ENCODE data around the gene PDK2. TPM values are rescaled to one million over a fixed set of nuclear protein-coding genes. Genes with fewer than 3 reads are reported as not detected.
A peak's percentile ranks its signal among the peaks of the same experiment; 100 is the strongest.

Gene PDK2
- polyA plus RNA-seq, 5 donors, result 59.5 to 77.4 (median 70.6) TPM

DNA sequence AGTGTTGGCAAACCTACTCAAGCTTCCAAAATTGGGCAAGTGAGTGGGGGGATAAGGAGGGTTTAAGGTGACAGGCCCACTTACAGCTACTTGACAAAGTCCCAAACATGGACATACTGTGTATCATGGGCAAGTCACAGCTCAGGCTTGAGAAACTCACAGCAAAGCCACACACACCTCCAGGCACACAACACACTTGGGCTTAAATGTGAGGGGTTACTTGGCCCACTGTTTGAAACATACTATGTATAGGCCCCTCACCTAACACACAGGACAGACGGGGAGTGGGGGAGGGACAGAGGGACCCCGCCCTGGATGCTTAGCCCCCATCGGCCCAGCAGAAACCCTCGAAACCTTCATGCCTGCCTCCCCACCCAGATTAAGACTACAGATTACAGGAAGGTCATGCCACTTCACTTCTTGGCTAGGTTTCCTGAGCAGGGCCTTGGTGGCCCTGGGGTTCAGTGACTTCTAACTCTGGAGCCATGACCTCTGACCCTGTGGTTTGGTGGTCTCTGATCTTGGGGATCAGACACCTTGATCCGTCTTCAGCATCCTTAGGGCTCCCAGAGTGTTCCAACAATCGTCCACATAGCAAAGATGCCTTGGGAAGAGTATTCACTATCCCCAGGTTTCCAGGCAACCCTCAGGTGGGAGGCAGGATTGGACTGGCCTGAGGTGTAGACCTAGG lies 37.1 kb downstream of the PDK2 start:
- no peak for DNase-seq

- DNase-seq, result no peak
These were observed 38.0 kb downstream of the PDK2 start for GRCh38 chr17:50133028-50133768.

DNA sequence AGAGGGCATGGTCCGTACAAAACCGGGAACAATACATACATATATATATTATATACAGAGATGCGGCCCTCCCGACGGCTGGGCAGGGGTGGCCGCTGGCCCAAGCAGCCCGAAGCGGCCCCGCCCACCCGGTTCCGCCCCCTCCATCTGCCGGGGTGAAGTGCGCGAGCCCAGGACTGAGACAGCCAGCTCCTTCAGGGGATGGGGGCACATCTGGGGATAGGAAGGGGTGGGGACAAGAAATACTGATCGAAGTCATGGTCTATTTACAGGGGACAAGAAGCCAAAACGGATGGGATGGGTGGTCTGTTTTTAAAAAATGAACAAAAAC lies 38.6 kb downstream of the PDK2 start:
- DNase-seq, result no peak

DNA sequence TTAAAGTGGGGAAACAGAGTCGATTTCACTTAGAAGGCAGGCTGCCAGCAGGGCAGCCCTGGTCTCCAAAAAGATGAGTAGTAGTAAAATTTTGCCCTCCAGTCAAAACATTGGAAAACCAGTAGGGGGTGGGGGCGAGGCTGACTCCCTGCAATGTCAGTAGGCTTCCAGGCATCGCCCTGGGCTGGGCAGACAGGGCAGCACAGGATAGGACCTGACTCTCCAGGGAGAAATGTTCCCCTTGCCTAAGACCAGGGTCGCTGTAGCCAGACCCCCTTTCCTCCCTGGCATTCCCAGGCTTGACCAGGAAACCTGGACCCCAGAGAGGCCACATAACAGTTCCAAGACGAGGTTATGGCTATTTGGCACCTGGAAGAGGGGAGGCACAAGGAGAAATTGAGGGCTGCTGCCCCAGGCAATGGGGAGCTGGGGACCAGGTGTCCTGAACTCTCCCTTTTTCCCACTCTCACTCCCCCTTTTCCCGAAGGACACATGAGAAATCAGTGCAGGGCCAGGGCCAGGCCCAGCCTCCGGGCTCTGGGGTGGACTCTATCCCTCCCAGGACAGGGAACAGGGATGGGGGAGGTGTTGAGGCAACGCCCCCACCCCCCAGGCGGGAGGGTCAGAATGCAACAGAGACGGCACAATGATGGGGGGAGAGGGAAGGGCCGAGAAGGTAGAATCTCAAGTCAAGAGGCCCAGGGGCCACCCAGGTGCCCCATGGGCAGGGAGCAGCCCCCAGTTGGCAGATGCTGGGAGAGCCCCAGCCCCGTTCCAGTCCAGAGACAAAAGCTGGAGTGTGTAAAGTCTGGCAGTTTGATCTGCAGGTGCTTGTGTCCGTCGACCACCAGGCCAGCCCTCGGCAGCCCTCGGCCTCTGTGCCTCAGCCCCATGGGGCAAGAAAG lies 39.3 kb downstream of the PDK2 start:
- DNase-seq, result no peak

DNA sequence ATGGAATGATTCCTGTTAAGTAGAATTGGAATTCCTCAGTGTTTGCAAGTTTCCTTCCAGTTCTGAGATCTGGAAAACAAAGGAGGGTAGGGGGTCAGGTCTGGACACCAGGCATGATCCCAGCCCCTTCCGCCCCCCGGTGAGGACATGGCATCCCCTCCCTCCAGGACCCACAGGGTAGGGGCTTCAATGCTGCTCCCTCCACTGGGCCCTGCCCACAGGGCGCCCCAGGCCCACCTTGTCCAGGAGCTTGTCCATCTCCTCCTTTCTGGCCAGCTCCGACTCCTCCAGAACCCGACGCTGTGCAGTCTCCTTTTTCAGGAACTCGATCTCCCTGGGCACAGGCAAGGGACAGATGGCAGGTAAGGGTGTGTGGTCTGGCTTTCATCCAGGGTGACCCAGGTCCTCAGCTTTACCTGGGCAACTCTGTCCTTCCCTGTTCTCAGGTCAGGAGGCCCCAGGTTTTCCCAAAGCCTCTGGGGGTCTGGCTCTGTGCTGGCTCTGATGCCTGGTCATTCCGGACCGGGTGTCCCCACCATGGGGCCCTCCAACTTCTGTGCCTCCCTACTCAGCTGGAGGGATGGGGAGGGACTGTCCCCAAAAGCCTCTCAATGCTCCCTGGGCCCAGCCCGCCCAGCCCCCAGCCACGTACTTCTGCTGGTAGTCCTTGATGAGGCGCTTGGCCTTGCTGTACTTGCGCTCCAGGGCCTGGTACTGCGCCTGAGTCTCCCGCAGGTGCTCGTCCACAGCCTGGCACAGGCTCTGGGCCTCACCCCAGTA lies 40.4 kb downstream of the PDK2 start:
- DNase-seq, result no peak

DNA sequence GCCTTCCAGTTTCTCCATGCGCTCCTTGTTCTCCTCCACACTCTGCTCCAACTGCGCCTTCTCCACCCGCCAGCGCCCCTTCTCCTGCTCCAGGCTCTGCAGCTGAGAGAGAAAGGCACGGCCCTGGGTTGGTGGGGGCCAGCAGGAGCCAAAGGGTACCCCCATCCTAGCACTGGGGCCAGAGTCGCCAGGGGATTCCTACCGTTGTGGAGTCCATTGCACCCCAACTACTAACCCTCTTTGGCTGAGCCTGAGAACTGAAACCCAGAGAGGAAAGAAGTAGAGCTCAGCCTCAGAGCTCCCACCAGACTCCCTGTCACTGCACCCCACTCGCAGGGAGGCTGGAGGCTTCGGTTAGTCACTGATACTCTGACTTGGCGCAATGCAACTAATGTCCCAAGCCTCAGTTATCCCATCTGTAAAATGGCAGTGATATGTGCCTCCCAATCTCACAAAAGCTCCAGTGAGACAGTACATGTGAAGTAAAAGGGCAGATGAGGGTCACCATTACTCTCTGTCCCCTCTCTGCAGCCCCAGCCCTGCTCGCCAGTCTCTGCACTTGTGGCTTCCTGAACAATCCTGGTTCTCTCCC lies 41.0 kb downstream of the PDK2 start:
- no peak for DNase-seq

DNA sequence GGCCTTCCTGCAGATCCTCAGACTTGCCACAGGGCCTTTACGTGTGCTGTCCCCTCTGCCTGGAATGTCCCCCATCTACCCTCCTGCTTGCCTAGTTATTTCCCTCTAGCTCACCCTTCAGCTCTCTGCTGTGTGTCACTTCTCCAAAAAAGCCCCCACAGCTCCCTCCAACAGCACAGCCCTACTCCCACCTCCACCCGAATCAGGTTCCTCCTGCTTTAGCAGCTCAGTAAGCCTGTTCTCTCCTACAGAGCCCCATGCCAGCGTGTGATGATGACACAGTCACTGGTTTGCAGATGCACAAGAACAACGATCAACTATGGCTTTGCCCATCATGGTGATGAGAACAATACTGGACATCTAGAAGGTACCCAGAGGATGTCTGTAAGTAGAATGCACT lies 41.9 kb downstream of the PDK2 start:
- DNase-seq, result no peak

DNA sequence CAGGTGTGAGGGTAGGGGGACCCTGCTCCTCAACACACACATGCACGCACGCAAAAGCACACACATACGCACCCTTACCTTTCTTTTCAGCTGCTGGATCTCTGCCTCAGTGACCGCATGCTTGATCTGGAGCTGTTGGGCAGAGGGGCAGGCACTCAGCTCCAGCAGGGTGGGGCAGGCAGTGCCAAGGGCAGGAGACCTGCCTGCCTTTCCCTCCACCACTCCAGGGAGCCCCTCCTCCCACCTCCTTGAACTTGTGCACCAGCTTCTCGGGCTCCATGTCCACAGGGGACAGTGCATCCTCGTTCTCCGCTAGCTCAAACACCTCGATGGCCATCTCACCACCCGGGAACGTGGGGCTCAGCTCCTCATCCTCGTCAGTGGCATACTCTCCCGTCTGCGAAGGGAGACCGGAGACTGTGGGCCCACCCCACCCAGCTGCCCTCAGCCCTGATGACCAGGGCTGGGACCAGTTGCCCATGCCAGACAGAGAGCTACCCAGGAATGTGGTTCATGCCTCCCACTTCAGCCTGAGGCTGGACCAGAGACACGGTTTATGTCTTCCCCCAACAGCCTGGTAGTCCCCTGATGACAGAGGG lies 44.1 kb downstream of the PDK2 start:
- DNase-seq, result no peak

GRCh38 chr17:50139950-50140885 lies 45.1 kb downstream of the PDK2 start:
- DNase-seq, result peak in 1 of 2 donors; percentile 64

DNA sequence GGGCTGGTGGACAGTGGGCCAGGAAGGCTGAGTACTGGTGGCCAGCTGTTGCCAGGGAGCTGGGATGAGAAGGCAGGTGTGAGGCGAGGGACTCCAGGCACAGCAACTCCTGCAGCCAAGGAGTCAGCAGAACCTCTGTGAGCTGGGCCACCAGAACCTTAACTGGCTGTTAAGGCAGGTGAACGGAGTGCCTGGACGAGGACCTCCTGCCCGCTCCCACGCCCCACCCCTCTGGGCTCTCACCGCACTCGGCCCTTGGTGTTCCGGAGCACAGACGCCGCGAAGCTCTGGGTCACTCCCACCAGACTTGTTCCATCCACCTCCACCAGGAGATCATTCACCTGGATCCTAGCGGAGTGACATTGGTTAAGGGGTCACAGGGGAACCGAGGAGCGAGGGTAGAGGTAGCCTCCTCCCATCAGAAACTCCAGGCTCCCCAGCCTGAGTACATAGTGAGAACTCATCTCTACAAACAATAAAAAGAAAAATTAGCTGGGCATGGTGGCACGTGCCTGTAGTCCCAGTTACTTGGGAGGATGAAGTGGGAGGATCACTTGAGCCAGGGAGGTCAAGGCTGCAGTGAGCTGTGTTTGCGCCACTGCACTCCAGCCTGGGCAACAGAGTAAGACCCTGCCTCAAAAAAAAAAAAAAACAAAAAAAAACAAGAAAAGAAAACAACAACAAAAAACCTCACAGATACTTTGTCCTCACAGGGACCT lies 46.0 kb downstream of the PDK2 start:
- no peak for DNase-seq

DNA sequence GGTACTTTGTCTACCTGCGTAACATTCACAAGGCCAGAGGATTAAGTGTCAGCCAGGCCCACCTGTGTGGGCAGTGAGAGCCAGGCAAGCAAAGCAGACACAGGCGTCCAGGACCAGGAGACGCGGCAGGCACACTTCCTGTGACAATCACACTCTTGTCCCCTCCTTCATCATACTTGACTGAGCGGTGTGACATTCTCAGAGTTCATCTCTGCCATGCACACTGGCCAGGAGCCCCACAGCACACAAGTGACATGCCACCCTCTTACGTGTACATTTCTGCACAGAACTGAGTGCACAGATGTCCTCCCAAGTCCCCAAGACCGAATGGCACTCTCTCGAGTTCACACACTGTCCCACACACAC lies 46.6 kb downstream of the PDK2 start:
- no peak for DNase-seq

- DNase-seq, result no peak
These were observed 48.5 kb downstream of the PDK2 start for GRCh38 chr17:50143461-50144176.

DNA sequence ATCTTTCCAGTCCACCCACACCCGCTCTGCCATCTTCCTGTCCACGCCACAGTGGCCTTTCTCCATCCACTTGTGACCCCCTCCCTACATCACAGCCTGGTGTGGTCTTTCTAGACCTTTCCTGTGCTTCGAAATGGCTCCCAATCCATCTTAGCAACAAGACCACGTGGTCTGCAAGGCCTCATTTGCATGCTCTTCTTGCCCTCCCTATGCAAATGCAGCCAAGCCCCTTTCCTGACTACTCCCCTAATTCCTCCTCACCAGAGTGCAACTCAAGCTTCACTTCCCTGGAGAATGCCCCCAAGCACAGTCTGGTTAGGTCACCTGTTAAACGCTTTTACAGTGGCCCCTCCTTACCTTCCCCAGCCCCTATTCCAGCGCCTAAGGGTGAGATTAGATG lies 49.2 kb downstream of the PDK2 start:
- DNase-seq, result no peak

DNA sequence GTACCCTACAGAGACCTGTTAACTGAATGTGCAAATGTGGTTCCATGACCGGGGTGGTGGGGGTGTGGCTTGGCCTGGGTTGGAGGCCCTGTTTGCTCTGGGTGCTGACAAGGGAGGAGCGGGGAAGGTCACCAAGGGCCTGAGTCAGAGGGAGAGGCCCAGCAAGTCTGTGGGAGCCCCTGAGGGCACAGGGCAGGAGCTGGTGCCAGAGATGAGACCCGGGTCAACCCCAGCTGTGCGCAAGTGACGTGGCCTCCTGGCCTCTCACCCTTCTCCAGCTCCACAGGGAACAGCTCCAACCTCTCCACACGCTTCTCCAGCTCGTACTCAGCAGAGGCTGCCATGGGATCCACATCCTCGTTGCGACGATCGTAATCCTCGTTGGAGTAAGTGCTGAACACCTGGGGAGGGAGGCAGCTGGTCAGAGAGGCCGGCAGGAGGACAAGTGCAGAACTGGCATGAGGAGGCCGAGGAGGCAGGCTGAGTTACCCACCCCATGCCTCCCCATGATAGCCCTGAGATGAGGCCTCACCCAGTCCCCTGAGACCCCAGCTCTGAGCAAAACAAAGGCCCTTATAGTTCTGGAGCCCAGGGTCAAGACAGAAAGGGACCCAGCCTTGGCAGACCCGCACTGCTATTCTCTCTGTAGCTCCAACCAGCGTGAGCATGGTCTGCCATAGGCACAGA lies 49.8 kb downstream of the PDK2 start:
- DNase-seq, result no peak

DNA sequence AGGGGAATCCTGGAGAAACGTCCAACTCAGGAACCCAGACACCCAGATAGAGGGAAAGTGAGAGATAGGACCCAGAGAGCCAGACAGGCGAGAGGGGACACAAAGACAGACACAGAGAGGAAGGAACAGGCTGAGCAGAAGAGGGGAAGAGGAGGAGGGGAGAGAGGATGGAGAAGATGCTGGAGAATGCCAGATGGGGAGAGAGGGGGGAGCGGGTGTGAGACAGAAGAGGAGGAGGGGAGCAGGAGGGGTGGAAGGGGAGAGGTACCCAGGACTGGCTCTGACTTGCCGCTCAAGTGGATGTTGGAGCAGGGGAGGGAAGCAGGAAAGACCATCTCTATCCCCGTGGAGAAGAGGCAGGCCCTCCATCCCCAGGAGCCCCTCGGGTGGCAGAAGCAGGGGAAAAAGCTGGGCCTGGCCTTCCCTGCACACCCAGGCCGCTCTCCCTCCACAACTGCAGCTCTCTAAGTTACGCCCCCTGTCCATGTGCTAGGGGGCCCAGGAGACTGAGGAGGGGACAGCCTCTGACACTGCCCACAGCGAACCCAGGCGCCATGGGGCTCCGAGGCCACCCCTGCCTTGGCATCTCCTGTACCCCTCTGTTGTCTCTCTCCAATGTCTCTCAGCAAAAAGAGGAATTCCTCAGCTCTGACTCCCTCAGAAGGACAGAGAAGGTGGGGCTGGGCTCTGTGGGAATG lies 50.5 kb downstream of the PDK2 start:
- DNase-seq, result no peak

DNA sequence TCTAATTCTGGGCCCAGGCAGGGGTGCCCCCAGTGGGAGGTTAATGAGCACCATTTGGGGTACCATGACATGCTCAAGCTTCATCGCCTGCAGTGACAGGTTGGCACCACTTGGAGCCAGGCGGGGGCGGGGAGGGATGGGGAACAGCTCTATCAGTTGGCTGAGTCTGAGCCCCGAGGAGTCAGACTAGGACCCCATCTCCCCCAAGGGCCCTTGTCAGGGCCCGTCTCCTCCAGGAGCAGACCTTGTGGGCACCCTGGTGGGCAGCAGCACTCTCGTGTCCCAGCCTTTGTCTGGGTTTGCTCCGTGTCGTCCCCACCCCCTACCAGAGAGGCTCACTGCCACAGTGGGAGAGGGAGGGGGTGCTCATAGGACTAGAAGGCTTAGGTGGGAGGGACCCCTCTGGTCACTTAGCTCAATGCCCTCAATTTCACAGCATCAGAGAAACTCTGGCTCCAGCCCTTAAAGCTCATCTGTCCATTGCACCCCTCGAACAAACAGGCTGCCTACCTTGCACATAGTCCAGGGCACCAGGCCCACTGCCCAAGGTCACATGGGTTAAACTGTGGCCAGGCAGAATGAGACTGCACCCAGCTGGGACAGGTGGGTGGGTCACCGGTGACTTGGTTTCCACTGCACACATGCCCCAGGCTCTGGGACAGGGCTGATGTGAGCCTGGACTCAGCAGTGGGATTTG lies 51.2 kb downstream of the PDK2 start:
- DNase-seq, result no peak

Data from right lung (tissue), 5 donors.